Thyroid gland (tissue), 4 donors: ENCODE results near the gene POLR3E.

Experiments
- CTCF ChIP-seq, 6 experiments: fragments of 200-600 bp in 3 of 6; fragments of 450-650 bp in 3 of 6; sonication (generic) in 3 of 6; IDR thresholded peaks; one replicate each; pipeline ENCODE4 v1.5.1; 2016 to 2019; ENCODE audit warnings: antibody characterized with exemption in 6 of 6, mild to moderate bottlenecking in 2 of 6, inconsistent platforms in 1 of 6, moderate library complexity in 1 of 6
- POLR2A ChIP-seq, 2 donors: fragments of 450-650 bp; IDR thresholded peaks; one replicate each; pipeline ENCODE4 v1.6.1; 2017; ENCODE audit warnings: antibody characterized with exemption in 2 of 2, mild to moderate bottlenecking in 2 of 2, moderate library complexity in 1 of 2

- no peak for TF ChIP-seq CTCF (IDR thresholded peaks at IDR 0.05)
- TF ChIP-seq POLR2A (IDR thresholded peaks at IDR 0.05) = no peak
These were observed 3.8 kb upstream of the POLR3E start for GRCh38 chr16:22293137-22294106.
